CD14-positive monocyte (primary cell): Measurements from ENCODE around the gene GOLGA3. TPM values are rescaled to one million over a fixed set of nuclear protein-coding genes. Genes with fewer than 3 reads are reported as not detected.

Experiments
- DNase-seq, 3 donors: peaks; one replicate each; pipeline ENCODE4 v3.0.0-alpha.2; 2011 to 2022
- H2AFZ ChIP-seq: 2 replicates; pipeline ENCODE4 v1.6.0; 2012; ENCODE audit warnings: mild to moderate bottlenecking, low read depth, low read length, inconsistent platforms; ENCODE audit not compliant: insufficient read depth, poor library complexity, severe bottlenecking
- H3K27ac ChIP-seq, 2 donors: 1 replicate in 1 of 2; 2 replicates in 1 of 2; pipeline ENCODE4 v1.5.1; 2012 to 2013; ENCODE audit warnings: low read length in 2 of 2, control low read depth in 1 of 2, inconsistent platforms in 1 of 2, low read depth in 1 of 2, mild to moderate bottlenecking in 1 of 2
- H3K27me3 ChIP-seq, 2 donors: one replicate each; pipeline versions ENCODE4 v1.6.0 to v1.6.1; 2011 to 2013; ENCODE audit warnings: low read length in 2 of 2; ENCODE audit not compliant: control insufficient read depth in 2 of 2, insufficient read depth in 2 of 2
- H3K36me3 ChIP-seq, 2 donors: replicated peaks in 1 of 2; 1 replicate in 1 of 2; 2 replicates in 1 of 2; pipeline versions ENCODE4 v1.5.1 to v1.6.1; 2012 to 2013; ENCODE audit warnings: low read length in 2 of 2, control low read depth in 1 of 2, inconsistent platforms in 1 of 2, mild to moderate bottlenecking in 1 of 2; ENCODE audit not compliant: insufficient read depth in 2 of 2, control insufficient read depth in 1 of 2
- H3K4me1 ChIP-seq, 2 donors: 1 replicate in 1 of 2; 2 replicates in 1 of 2; pipeline versions ENCODE4 v1.5.1 to v1.6.1; 2012 to 2013; ENCODE audit warnings: low read length in 2 of 2, control low read depth in 1 of 2, inconsistent platforms in 1 of 2, mild to moderate bottlenecking in 1 of 2, moderate library complexity in 1 of 2; ENCODE audit not compliant: insufficient read depth in 2 of 2, control insufficient read depth in 1 of 2
- H3K4me2 ChIP-seq: replicated peaks from 2 replicates; pipeline ENCODE3; 2012; ENCODE audit warnings: low read length, moderate library complexity, mild to moderate bottlenecking; ENCODE audit not compliant: poor library complexity, severe bottlenecking; ENCODE audit errors: extremely low read depth
- H3K4me3 ChIP-seq, 3 experiments: fragments of 200-600 bp in 1 of 3; sonication (generic) in 1 of 3; replicated peaks in 1 of 3; 1 replicate in 2 of 3; 2 replicates in 1 of 3; pipeline ENCODE4 v1.5.1; 2011 to 2013; ENCODE audit warnings: low read length in 3 of 3, mild to moderate bottlenecking in 3 of 3, control low read depth in 2 of 3, low read depth in 2 of 3, inconsistent platforms in 1 of 3, moderate library complexity in 1 of 3
- H3K79me2 ChIP-seq: 2 replicates; pipeline ENCODE4 v1.6.0; 2012; ENCODE audit warnings: mild to moderate bottlenecking, control low read depth, inconsistent platforms, low read length, moderate library complexity; ENCODE audit not compliant: insufficient read depth
- H3K9ac ChIP-seq: 2 replicates; pipeline ENCODE4 v1.6.0; 2017; ENCODE audit warnings: low read length, mild to moderate bottlenecking; ENCODE audit not compliant: insufficient read depth, poor library complexity, severe bottlenecking
- H3K9me3 ChIP-seq, 2 donors: replicated peaks in 1 of 2; 1 replicate in 1 of 2; 2 replicates in 1 of 2; pipeline versions ENCODE4 v1.5.1 to v1.6.1; 2012 to 2013; ENCODE audit warnings: low read length in 2 of 2, control low read depth in 1 of 2; ENCODE audit not compliant: control insufficient read depth in 1 of 2, insufficient read depth in 1 of 2
- H4K20me1 ChIP-seq: 2 replicates; pipeline ENCODE4 v1.6.0; 2012; ENCODE audit warnings: mild to moderate bottlenecking, low read length, control low read depth, moderate library complexity; ENCODE audit not compliant: insufficient read depth
- H3K27ac Mint-ChIP-seq, 7 donors: one replicate each; pipeline ENCODE4 v1.8.0; 2020; ENCODE audit warnings: mild to moderate bottlenecking in 7 of 7, mixed read lengths in 7 of 7, moderate library complexity in 6 of 7, inconsistent platforms in 2 of 7
- H3K27me3 Mint-ChIP-seq, 3 donors: one replicate each; pipeline ENCODE4 v1.8.0; 2021 to 2022; ENCODE audit warnings: low read depth in 3 of 3, mild to moderate bottlenecking in 3 of 3, mixed read lengths in 3 of 3, moderate library complexity in 3 of 3, inconsistent platforms in 1 of 3
- H3K36me3 Mint-ChIP-seq, 2 donors: one replicate each; pipeline ENCODE4 v1.8.0; 2020; ENCODE audit warnings: mixed read lengths in 2 of 2, inconsistent platforms in 1 of 2, mild to moderate bottlenecking in 1 of 2
- H3K4me1 Mint-ChIP-seq: one replicate; pipeline ENCODE4 v1.8.0; 2020; ENCODE audit warnings: mild to moderate bottlenecking, mixed read lengths
- H3K4me3 Mint-ChIP-seq, 2 donors: one replicate each; pipeline ENCODE4 v1.8.0; 2020; ENCODE audit warnings: mild to moderate bottlenecking in 2 of 2, mixed read lengths in 2 of 2, moderate library complexity in 1 of 2
- H3K9me3 Mint-ChIP-seq, 7 donors: one replicate each; pipeline ENCODE4 v1.8.0; 2020 to 2022; ENCODE audit warnings: mixed read lengths in 7 of 7, mild to moderate bottlenecking in 6 of 7, moderate library complexity in 6 of 7, inconsistent platforms in 2 of 7
- WGBS: methylation state at CpG from one replicate; pipeline ENCODE4 v1.1.5; 2013; ENCODE audit warnings: missing lambda C conversion rate; ENCODE audit not compliant: insufficient coverage; 5-methylcytosine and 5-hydroxymethylcytosine counted together
- intact Hi-C, 2 donors: fragments of 100-400 bp; cut with micrococcal nuclease; formaldehyde crosslinking; loops; one replicate each; pipeline versions ENCODE4 v1.15.0 to v1.15.1; 2023
- polyA plus RNA-seq, 3 donors: library from polyadenylated mRNA; depleted of rRNA in 1 of 3; unstranded in 2 of 3; stranded (reverse) in 1 of 3; fragments of 300-500 nt in 2 of 3; fragments of >200 nt in 1 of 3; fragmentation: Illumina TruSeq in 2 of 3; gene quantifications; 1 replicate in 2 of 3; 2 replicates in 1 of 3; pipeline ENCODE4 v1.2.3, GENCODE V29; 2012 to 2021
- TF ChIP-seq, protein P1 (sequence below): fragments of 200-600 bp; IDR thresholded peaks from one replicate; pipeline ENCODE4 v1.8.0; 2022; ENCODE audit warnings: antibody characterized with exemption, mild to moderate bottlenecking

Gene GOLGA3
- polyA plus RNA-seq, 3 donors = 1.2 to 12.0 (median 2.4) TPM

DNA sequence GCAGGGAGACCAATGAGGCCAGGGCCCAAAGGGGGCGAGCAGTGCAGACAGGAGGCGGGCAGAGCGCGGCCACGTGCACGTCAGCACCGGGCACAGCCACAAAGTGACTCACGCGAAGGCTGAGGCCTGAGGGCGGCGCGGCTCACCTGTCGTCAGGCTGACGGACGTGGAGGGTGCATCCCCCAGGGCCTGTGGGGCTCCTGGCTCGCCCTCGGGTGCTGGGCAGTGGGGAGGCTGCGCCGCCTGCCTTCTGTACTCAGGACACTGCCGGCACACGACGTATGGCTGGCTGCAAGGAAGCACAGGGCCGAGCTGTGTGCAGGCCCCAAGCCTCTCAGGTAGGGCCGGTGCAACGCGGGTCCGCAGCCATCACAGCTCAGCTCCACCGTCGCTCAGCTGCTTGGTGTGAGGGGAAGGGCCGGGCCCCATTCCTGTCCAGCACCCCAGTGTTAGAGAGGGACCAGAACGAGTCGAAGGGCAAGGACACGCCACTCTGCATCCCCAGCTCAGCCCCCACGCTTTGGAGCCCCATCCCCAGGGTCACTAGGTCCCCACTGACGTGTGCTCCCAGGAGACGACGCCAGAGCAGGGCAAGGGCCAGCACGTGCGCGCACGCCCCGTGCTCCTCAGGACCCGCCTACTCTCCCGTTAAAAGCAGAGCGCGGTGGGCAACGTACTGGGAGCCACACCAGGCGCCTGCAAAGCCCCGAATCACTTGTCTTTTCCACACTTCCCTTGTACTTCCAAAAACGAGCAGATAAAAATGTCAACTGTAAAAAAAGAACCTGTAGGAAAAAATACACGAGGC, 24.8 kb upstream of the GOLGA3 start:
- TF ChIP-seq, protein P1, sequence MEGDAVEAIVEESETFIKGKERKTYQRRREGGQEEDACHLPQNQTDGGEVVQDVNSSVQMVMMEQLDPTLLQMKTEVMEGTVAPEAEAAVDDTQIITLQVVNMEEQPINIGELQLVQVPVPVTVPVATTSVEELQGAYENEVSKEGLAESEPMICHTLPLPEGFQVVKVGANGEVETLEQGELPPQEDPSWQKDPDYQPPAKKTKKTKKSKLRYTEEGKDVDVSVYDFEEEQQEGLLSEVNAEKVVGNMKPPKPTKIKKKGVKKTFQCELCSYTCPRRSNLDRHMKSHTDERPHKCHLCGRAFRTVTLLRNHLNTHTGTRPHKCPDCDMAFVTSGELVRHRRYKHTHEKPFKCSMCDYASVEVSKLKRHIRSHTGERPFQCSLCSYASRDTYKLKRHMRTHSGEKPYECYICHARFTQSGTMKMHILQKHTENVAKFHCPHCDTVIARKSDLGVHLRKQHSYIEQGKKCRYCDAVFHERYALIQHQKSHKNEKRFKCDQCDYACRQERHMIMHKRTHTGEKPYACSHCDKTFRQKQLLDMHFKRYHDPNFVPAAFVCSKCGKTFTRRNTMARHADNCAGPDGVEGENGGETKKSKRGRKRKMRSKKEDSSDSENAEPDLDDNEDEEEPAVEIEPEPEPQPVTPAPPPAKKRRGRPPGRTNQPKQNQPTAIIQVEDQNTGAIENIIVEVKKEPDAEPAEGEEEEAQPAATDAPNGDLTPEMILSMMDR = no peak
- Histone ChIP-seq H3K4me2 (no peak overlapping the region), H3K9ac (no peak overlapping the region), H2AFZ (no peak overlapping the region), H4K20me1 (peaks cover 5% of the 10 kb centered on the region), H3K9me3 (no peaks in the 10 kb centered on the region), H3K4me3 (no peak overlapping the region), H3K36me3 (peaks cover 92 to 97% of the 10 kb centered on the region in 2 donors), H3K79me2 (no peaks in the 10 kb centered on the region), H3K4me1 (no peaks in the 10 kb centered on the region), H3K27me3 (no peaks in the 10 kb centered on the region), H3K27ac (no peak overlapping the region)
- DNase-seq = no peak
- H3K4me3 Mint-ChIP-seq = peak overlapping the region in 1 of 2 donors; percentile 35
- peaks cover 0 to 6% (median 0%) of the 10 kb centered on the region in 7 donors for H3K9me3 Mint-ChIP-seq
- intact Hi-C loops = no loop called here
- no peaks in the 10 kb centered on the region for H3K4me1 Mint-ChIP-seq
- H3K27ac Mint-ChIP-seq = peak overlapping the region in 1 of 7 donors; percentile 33
- WGBS = 96% methylated on average over 49 of the region's 51 CpGs
- no peaks in the 10 kb centered on the region for H3K27me3 Mint-ChIP-seq
- peaks cover 75 to 94% of the 10 kb centered on the region in 2 donors for H3K36me3 Mint-ChIP-seq

DNA sequence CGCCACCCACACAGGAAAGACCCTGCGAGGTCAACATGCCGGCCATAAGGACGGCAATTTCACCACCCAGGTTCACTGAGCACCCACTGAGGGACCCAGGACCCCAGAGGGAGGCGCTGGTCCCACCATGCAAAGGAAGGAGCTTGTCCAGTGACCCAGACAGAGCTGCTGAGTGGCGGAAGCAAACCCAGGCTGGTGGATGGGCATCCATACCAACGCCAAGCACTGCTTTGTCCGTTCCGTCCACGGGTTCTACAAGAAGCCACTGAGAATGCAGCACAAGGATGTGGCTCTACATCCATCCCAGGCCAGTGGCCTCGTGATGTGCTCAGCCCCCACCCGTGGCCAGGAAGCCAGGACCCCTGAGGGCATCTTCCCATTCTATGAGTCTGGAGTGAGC, 23.8 kb upstream of the GOLGA3 start:
- H2AFZ ChIP-seq = no peak overlapping the region
- H3K9me3 Mint-ChIP-seq = peaks cover 0 to 3% (median 0%) of the 10 kb centered on the region in 7 donors
- WGBS = 100% methylated on average over 11 of the region's 12 CpGs

More for the DNA sequence above, 23.8 kb upstream of the GOLGA3 start:
- no peak overlapping the region for H3K9ac ChIP-seq
- H4K20me1 ChIP-seq = peaks cover 5% of the 10 kb centered on the region
- DNase-seq = no peak
- H3K27ac ChIP-seq = no peak overlapping the region
- H3K27ac Mint-ChIP-seq = peak overlapping the region in 3 of 7 donors; percentile 15 to 46 (median 33)
- TF ChIP-seq, protein P1 = no peak
- H3K27me3 ChIP-seq = no peaks in the 10 kb centered on the region
- intact Hi-C loops = no loop called here
- no peak overlapping the region for H3K4me2 ChIP-seq
- peaks cover 76 to 94% of the 10 kb centered on the region in 2 donors for H3K36me3 Mint-ChIP-seq
- H3K4me3 ChIP-seq = no peak overlapping the region
- H3K4me1 ChIP-seq = no peaks in the 10 kb centered on the region
- no peaks in the 10 kb centered on the region for H3K9me3 ChIP-seq
- H3K36me3 ChIP-seq = peaks cover 93 to 97% of the 10 kb centered on the region in 2 donors
- no peak overlapping the region for H3K4me3 Mint-ChIP-seq
- H3K27me3 Mint-ChIP-seq = no peaks in the 10 kb centered on the region
- H3K4me1 Mint-ChIP-seq = no peaks in the 10 kb centered on the region
- H3K79me2 ChIP-seq = no peaks in the 10 kb centered on the region
